ENCODE data around the gene GAS6. TPM values are rescaled to one million over a fixed set of nuclear protein-coding genes. Genes with fewer than 3 reads are reported as not detected.

Gene GAS6
- total RNA-seq, 1 experiment from 2014 or later = 93.8 TPM

DNA sequence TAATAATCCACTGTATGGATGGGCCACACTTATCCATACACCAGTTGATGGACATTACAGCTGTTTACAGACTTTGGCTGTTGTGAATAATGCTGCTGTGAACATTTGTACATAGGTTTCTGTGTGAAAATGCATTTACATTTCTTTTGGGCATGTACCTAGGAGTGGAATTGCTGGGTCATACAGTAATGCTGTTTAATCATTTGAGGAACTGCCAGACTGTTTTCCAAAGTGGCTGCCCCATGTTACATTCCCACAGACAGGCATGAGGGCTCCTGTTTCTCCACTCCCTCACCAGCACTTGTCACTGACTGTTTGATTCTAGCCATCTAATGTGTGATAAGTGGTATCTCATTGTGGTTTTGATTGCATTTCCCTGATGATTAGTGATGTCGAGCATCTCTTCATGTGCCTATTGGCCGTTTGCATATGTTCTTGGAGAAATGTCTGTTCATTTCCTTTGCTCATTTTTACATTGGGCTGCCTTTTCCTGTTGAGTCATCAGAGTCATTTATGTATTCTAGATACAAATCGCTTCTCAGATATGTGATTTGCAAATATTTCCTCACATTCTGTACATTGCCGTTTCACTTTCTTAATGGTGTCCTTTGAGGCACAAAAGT is 92.1 kb downstream of the GAS6 start:
- Histone ChIP-seq H3F3A (ENCODE audit: insufficient read depth, low read depth) (peaks cover 6% of the 10 kb centered on the region; the same call in 1 of the 2 replicates), H3K36me3 (ENCODE audit: low read depth) (no peaks in the 10 kb centered on the region), H2AFZ (no peak overlapping the region), H3K79me2 (ENCODE audit: low read depth) (no peaks in the 10 kb centered on the region), H3K9me2 (ENCODE audit: insufficient read depth) (no peaks in the 10 kb centered on the region), H3K4me1 (replicated peaks; ENCODE audit: insufficient read depth) (0 out of 2 replicates have a peak, but pooled peaks cover 12% of the 10 kb centered on the region), H3K27ac (no peak overlapping the region), H3K4me2 (no peak overlapping the region), H4K20me1 (ENCODE audit: insufficient read depth) (no peaks in the 10 kb centered on the region), H3K4me3 (no peak overlapping the region), H3K27me3 (ENCODE audit: insufficient read depth, low read depth) (peaks cover 45% of the 10 kb centered on the region), H3K9me3 (ENCODE audit: insufficient read depth, low read depth) (peaks cover 6% of the 10 kb centered on the region; the same call in 1 of the 2 replicates)
- POLR2A ChIA-PET (ENCODE audit: unreplicated experiment) = no interaction called here
- CTCF ChIA-PET = no interaction called here
- peak in 1 of 2 experiments; percentile 58 for DNase-seq
- no TSS peak for BruUV-seq (replicated peaks)
- TF ChIP-seq, protein P1, sequence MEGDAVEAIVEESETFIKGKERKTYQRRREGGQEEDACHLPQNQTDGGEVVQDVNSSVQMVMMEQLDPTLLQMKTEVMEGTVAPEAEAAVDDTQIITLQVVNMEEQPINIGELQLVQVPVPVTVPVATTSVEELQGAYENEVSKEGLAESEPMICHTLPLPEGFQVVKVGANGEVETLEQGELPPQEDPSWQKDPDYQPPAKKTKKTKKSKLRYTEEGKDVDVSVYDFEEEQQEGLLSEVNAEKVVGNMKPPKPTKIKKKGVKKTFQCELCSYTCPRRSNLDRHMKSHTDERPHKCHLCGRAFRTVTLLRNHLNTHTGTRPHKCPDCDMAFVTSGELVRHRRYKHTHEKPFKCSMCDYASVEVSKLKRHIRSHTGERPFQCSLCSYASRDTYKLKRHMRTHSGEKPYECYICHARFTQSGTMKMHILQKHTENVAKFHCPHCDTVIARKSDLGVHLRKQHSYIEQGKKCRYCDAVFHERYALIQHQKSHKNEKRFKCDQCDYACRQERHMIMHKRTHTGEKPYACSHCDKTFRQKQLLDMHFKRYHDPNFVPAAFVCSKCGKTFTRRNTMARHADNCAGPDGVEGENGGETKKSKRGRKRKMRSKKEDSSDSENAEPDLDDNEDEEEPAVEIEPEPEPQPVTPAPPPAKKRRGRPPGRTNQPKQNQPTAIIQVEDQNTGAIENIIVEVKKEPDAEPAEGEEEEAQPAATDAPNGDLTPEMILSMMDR (conservative IDR thresholded peaks at IDR 0.05) = no peak
- intact Hi-C loops (cut with micrococcal nuclease; ENCODE audit: unreplicated experiment) = no loop called here

DNA sequence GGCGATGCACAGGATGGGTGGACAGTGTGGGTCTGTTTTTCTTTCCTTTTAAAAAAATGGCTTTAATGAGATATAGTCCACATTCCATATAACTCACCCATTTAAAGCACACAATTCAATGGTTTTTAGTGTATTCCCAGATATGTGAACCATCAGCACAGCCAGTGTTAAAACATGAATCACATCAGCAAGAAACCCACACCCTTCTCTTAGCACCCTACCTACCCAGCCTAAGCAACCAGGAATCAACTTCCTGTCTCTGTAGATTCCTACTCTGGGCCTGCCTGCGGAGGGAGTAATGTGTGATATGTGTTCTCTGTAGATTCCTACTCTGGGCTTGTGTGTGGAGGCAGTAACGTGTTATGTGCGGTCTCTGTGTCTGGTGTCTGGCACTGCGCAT is 92.9 kb downstream of the GAS6 start:
- TF ChIP-seq, protein P1 (conservative IDR thresholded peaks at IDR 0.05) = no peak
- no peak for TF ChIP-seq EZH2 (IDR thresholded peaks at IDR 0.05; ENCODE audit: low read depth)
- H3K9me3 ChIP-seq (ENCODE audit: insufficient read depth, low read depth) = peaks cover 6% of the 10 kb centered on the region; the same call in 1 of the 2 replicates
- H3K79me2 ChIP-seq (ENCODE audit: low read depth) = no peaks in the 10 kb centered on the region
- 0 out of 2 replicates have a peak, but pooled peaks cover 12% of the 10 kb centered on the region for H3K4me1 ChIP-seq (replicated peaks; ENCODE audit: insufficient read depth)
- H3K4me3 ChIP-seq = no peak overlapping the region
- intact Hi-C loops (cut with micrococcal nuclease; ENCODE audit: unreplicated experiment) = no loop called here
- H2AFZ ChIP-seq = no peak overlapping the region
- no peaks in the 10 kb centered on the region for H3K9me2 ChIP-seq (ENCODE audit: insufficient read depth)
- H3K4me2 ChIP-seq = no peak overlapping the region
- no peak for DNase-seq
- no peaks in the 10 kb centered on the region for H3K36me3 ChIP-seq (ENCODE audit: low read depth)
- H3F3A ChIP-seq (ENCODE audit: insufficient read depth, low read depth) = peaks cover 6% of the 10 kb centered on the region; the same call in 1 of the 2 replicates
- CTCF ChIA-PET = no interaction called here
- H3K27ac ChIP-seq = no peak overlapping the region
- no TSS peak for BruUV-seq (replicated peaks)
- POLR2A ChIA-PET (ENCODE audit: unreplicated experiment) = no interaction called here
- no peaks in the 10 kb centered on the region for H4K20me1 ChIP-seq (ENCODE audit: insufficient read depth)
- peaks cover 48% of the 10 kb centered on the region for H3K27me3 ChIP-seq (ENCODE audit: insufficient read depth, low read depth)

Other genes with a start within 250 kb of the GAS6 start
- not detected in 2 replicates for gene ATP4B, start 205.9 kb downstream of the GAS6 start, total RNA-seq (2021)
- gene GRK1, start 196.9 kb downstream of the GAS6 start, total RNA-seq (2021) = not detected in 2 replicates
- gene TMEM255B, start 104.8 kb downstream of the GAS6 start, total RNA-seq (2021) = 0.53 and 0.61 TPM in 2 replicates
- 1.5 and 1.7 TPM in 2 replicates for gene C13orf46, start 110.0 kb upstream of the GAS6 start, total RNA-seq (2021)

Data from PC-9 (cell line).